Gastroesophageal sphincter (tissue), 4 donors: ENCODE measurements around the gene FOXK1. TPM values are rescaled to one million over a fixed set of nuclear protein-coding genes. Genes with fewer than 3 reads are reported as not detected.
"Not testable (repeated sequence)": the region's sequence is repeated elsewhere in the genome, so short reads cannot be mapped to it uniquely, and the experiment has no call there.

Experiments
- ATAC-seq: fragments of 150-250 bp; one replicate; pipeline ENCODE4 v1.9.1; 2016; ENCODE audit warnings: mild to moderate bottlenecking, moderate library complexity
- H3K27ac ChIP-seq, 4 donors: fragments of 200-600 bp; sonication (generic) in 3 of 4; 1 replicate in 3 of 4; 2 replicates in 1 of 4; pipeline ENCODE4 v1.5.1; 2016 to 2019
- H3K27me3 ChIP-seq: fragments of 200-600 bp; sonication (generic); one replicate; pipeline ENCODE4 v1.5.1; 2019
- H3K36me3 ChIP-seq, 2 donors: fragments of 200-600 bp; sonication (generic); one replicate each; pipeline ENCODE4 v1.5.1; 2019; ENCODE audit warnings: control low read depth in 1 of 2
- H3K4me1 ChIP-seq, 3 donors: fragments of 200-600 bp; sonication (generic); 1 replicate in 2 of 3; 2 replicates in 1 of 3; pipeline ENCODE4 v1.5.1; 2016 to 2019; ENCODE audit warnings: control low read depth in 2 of 3
- H3K4me3 ChIP-seq, 2 donors: fragments of 200-600 bp; sonication (generic); one replicate each; pipeline ENCODE4 v1.5.1; 2019; ENCODE audit warnings: mild to moderate bottlenecking in 1 of 2, moderate library complexity in 1 of 2
- H3K9me3 ChIP-seq, 3 donors: fragments of 200-600 bp; sonication (generic); one replicate each; pipeline ENCODE4 v1.5.1; 2017 to 2019; ENCODE audit warnings: control low read depth in 2 of 3
- CTCF ChIP-seq, 4 experiments: fragments of 200-600 bp in 2 of 4; fragments of 450-650 bp in 2 of 4; sonication (generic) in 1 of 4; IDR thresholded peaks; one replicate each; pipeline ENCODE4 v1.5.1; 2017 to 2019; ENCODE audit warnings: antibody characterized with exemption in 4 of 4, mild to moderate bottlenecking in 2 of 4, moderate library complexity in 2 of 4
- EP300 ChIP-seq: sonication (generic); formaldehyde crosslinking; IDR thresholded peaks from one replicate; pipeline ENCODE4 v1.6.1; 2017; ENCODE audit warnings: antibody characterized with exemption, mild to moderate bottlenecking
- POLR2A ChIP-seq, 2 donors: fragments of 450-650 bp; IDR thresholded peaks; one replicate each; pipeline ENCODE4 v1.6.1; 2017; ENCODE audit warnings: antibody characterized with exemption in 2 of 2, mild to moderate bottlenecking in 2 of 2, moderate library complexity in 1 of 2
- POLR2AphosphoS5 ChIP-seq: sonication (generic); formaldehyde crosslinking; IDR thresholded peaks from one replicate; pipeline ENCODE4 v1.6.1; 2017; ENCODE audit warnings: antibody characterized with exemption
- WGBS, 2 donors: methylation state at CpG; one replicate each; pipeline ENCODE4 v1.1.5; 2018; ENCODE audit warnings: low coverage in 1 of 2; 5-methylcytosine and 5-hydroxymethylcytosine counted together
- total RNA-seq, 4 donors: library from RNA; depleted of rRNA; stranded (reverse); fragments of >200 nt; gene quantifications; one replicate each; pipeline ENCODE4 v1.1.0, GENCODE V29; 2016

The FOXK1 gene
- total RNA-seq, 4 donors from 2014 or later: 28.5 to 45.2 (median 30.0) TPM

- peak overlapping the region; percentile 71 to 91 for H3K4me3 ChIP-seq
- WGBS, 2 donors: 0 to 1% methylated on average over 14 to 15 of the region's 16 CpGs
- no peaks in the 10 kb centered on the region for H3K27me3 ChIP-seq
- ATAC-seq: no peak
- peaks cover 0 to 56% (median 21%) of the 10 kb centered on the region in 3 donors for H3K4me1 ChIP-seq
- TF ChIP-seq POLR2A (IDR thresholded peaks at IDR 0.05): no peak
- TF ChIP-seq CTCF (IDR thresholded peaks at IDR 0.05): peak in 3 of 4 experiments; percentile 18 to 36 (median 32)
- no peak for TF ChIP-seq EP300
- TF ChIP-seq POLR2AphosphoS5: peak; percentile 56
- H3K27ac ChIP-seq: peak overlapping the region; percentile 73 to 95 (median 93)
- H3K36me3 ChIP-seq: no peaks in the 10 kb centered on the region
- H3K9me3 ChIP-seq: no peaks in the 10 kb centered on the region
Observed at GRCh38 chr7:4683884-4684565, 1.9 kb downstream of the FOXK1 start.

- Histone ChIP-seq H3K36me3 (no peaks in the 10 kb centered on the region), H3K9me3 (no peaks in the 10 kb centered on the region), H3K27ac (peak overlapping the region in 3 of 4 donors; percentile 93 to 95 (median 93)), H3K27me3 (no peaks in the 10 kb centered on the region), H3K4me1 (peaks cover 0 to 64% (median 29%) of the 10 kb centered on the region in 3 donors), H3K4me3 (peak overlapping the region in 1 of 2 donors; percentile 91)
- WGBS, 2 donors: 39 to 51% methylated on average over 5 to 9 of the region's 9 CpGs
- TF ChIP-seq POLR2AphosphoS5: no peak
- TF ChIP-seq POLR2A (IDR thresholded peaks at IDR 0.05): no peak
- no peak for TF ChIP-seq EP300
- no peak for TF ChIP-seq CTCF (IDR thresholded peaks at IDR 0.05)
- ATAC-seq: no peak
Observed at GRCh38 chr7:4684846-4685245, 2.8 kb downstream of the FOXK1 start.

GRCh38 chr7:4685676-4686075, 3.6 kb downstream of the FOXK1 start:
- not testable (repeated sequence) for H3K9me3 ChIP-seq, H3K4me3 ChIP-seq, H3K36me3 ChIP-seq, H3K27me3 ChIP-seq, ATAC-seq
- peaks cover 0 to 72% (median 33%) of the 10 kb centered on the region in 3 donors for H3K4me1 ChIP-seq
- 90 to 92% methylated on average over 3 to 9 of the region's 10 CpGs for WGBS, 2 donors
- peak overlapping the region in 2 of 4 donors; percentile 93 to 95 for H3K27ac ChIP-seq

GRCh38 chr7:4687956-4688355, 5.9 kb downstream of the FOXK1 start:
- Histone ChIP-seq H3K36me3 (no peaks in the 10 kb centered on the region), H3K4me3 (no peak overlapping the region), H3K9me3 (no peaks in the 10 kb centered on the region), H3K4me1 (peaks cover 0 to 90% (median 51%) of the 10 kb centered on the region in 3 donors), H3K27ac (no peak overlapping the region), H3K27me3 (no peaks in the 10 kb centered on the region)
- TF ChIP-seq CTCF (IDR thresholded peaks at IDR 0.05) (no peak), EP300 (no peak), POLR2A (IDR thresholded peaks at IDR 0.05) (no peak), POLR2AphosphoS5 (no peak)
- WGBS, 2 donors: 61 to 82% methylated on average over 2 to 3 of the region's 3 CpGs
- no peak for ATAC-seq

- no peaks in the 10 kb centered on the region for H3K27me3 ChIP-seq
- peaks cover 0 to 100% (median 55%) of the 10 kb centered on the region in 3 donors for H3K4me1 ChIP-seq
- 62 to 63% methylated on average over 3 to 6 of the region's 12 CpGs for WGBS, 2 donors
- ATAC-seq: no peak
- H3K9me3 ChIP-seq: no peaks in the 10 kb centered on the region
- H3K27ac ChIP-seq: no peak overlapping the region
- no peaks in the 10 kb centered on the region for H3K36me3 ChIP-seq
- H3K4me3 ChIP-seq: no peak overlapping the region
- TF ChIP-seq POLR2AphosphoS5 (no peak), CTCF (IDR thresholded peaks at IDR 0.05) (no peak), POLR2A (IDR thresholded peaks at IDR 0.05) (no peak), EP300 (no peak)
Observed at GRCh38 chr7:4689151-4689550, 7.1 kb downstream of the FOXK1 start.
